ENCODE data around the gene ELOVL5.
"Not testable (repeated sequence)": the region's sequence is repeated elsewhere in the genome, so short reads cannot be mapped to it uniquely, and the experiment has no call there.

The ELOVL5 gene

GRCh38 chr6:53359095-53359842 is 10.5 kb upstream of the ELOVL5 start:
- peak; percentile 88 for DNase-seq (ENCODE audit: low spot score)

DNA sequence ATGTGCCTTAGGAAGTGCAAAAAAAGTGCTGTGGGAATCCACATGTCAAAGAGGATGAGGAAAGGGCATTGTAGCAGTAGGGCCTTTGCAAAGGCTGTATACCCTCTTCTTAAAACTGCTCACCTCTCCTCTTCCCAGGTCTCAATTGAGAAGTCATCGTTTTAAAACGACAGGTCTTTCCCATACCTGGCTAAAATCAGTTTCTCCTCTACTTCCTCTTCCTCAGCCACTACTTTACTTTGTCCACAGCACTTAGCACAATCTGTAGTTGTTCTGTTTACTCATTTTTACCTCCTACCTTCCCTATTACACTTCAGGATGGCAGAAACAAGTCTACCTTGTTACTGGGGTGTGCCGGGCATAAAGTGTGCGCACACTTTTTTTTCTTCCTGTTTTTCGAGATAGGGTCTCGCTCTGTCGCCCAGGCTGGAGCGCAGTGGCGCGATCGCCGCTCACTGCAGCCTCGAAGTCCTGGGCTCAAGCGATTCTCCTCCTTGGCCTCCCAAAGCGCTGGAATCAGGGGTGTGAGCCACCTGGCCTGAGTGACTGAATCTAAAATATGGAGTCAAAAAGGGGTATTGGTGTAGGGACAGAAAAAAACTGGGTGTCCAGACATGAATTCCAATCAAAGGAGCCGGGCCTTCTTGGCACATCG is 9.8 kb upstream of the ELOVL5 start:
- DNase-seq (ENCODE audit: low spot score) = no peak

DNA sequence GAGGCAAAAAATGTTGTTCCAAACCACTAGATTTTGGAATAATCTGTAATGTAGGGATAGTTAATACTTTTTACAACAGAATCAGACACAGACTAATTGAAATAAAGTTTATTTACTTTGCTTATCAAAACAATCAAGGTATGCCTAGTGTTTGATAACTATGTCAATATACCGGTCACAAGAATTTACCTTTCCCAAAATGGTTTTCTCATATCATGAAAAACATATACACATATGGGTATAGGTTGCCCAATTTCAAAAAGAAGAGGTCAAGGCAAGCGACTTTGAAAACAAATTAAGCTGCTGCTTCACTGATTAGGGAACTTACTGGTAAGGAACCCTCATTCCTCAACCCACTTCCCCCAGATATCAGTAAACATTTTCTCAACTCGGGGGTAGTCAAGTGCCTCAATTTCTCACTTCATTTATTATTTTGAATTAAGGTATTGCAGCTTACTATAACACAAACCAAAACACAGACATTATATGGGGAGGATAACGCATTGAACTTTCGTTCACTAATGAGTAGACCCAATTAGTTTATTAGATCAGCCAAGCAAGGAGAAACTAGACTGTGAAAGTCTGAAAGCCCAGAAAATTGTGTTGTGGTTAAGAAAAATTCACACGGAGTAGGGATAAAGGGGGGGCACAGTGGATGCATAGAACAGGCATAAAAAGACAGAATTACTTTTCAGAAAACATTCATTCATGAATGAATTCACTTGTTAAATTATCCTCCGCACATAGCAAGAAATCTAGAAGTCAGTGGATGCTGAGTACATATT is 9.0 kb upstream of the ELOVL5 start:
- DNase-seq (ENCODE audit: low spot score) = no peak

DNA sequence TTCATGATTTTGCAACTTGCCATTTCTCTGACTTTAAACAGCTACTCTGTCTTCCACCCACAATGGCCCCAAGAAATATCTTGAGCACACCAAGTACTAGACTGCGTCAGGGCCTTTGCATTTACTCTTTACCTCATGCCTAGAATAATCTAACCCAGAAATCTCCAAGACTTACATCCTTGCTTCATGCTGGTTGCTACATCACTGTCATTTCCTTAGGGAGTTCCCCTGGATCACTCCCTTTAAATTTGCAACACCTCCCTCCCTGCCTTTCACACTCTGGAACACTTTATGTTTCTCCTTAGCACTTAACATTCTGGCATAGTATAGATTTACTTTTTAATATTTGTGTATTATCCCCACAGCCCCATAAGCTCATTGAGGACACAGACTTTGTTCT is 4.9 kb upstream of the ELOVL5 start:
- no peak for DNase-seq (ENCODE audit: low spot score)

DNA sequence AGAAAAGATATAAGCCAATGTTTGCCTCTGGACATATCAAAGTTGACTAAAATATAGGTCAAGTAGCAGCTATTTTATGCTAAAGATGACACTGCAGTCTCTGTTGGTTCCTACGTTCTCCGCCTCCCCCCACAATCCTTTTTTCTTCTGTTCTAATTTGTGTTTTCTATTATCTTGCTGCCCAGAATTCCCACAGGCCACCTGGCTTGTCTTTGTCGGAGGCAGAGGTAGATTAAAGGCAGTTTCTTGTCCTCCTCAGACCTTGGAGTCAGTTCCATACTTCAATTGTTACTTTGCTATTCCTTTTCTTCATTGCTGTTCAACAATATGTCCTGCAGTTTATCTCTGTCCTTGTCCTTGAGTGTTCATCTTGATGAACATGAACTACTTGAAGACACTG is 3.6 kb upstream of the ELOVL5 start:
- no peak for DNase-seq (ENCODE audit: low spot score)

GRCh38 chr6:53349209-53349693 is 501 bp upstream of the ELOVL5 start:
- no peak for DNase-seq (ENCODE audit: low spot score)

DNA sequence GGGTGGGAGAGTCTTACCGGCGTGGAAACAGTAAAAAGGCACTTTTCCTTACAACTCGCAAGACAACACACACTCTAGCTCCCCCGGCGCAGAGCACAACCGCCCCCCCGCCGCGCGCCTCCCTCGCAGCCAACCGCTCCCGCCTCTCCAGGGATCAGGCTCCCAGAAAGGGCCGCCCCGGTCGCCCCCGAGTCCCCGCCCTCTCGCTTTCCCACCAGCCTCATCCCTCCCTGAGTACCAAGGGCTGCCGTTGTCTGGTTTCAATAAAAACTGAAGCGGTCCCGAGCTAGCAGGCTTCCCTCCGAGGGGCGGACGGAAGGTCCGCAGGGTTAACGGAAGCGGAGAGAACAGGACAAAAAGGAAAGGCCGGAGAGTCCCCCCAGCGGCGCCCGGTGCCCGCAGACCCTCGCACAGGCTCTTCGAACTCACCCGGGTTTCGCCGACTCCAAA is 804 bp downstream of the ELOVL5 start:
- peak; percentile 20 for DNase-seq (ENCODE audit: low spot score)

- DNase-seq (ENCODE audit: low spot score) = no peak
Measured at GRCh38 chr6:53347250-53347920, 1.4 kb downstream of the ELOVL5 start.

- not testable (repeated sequence) for DNase-seq (ENCODE audit: low spot score)
Measured at GRCh38 chr6:53346049-53346448, 2.7 kb downstream of the ELOVL5 start.

- no peak for DNase-seq (ENCODE audit: low spot score)
Measured at GRCh38 chr6:53344969-53345368, 3.8 kb downstream of the ELOVL5 start.

GRCh38 chr6:53343092-53343491 is 5.7 kb downstream of the ELOVL5 start:
- no peak for DNase-seq (ENCODE audit: low spot score)

DNA sequence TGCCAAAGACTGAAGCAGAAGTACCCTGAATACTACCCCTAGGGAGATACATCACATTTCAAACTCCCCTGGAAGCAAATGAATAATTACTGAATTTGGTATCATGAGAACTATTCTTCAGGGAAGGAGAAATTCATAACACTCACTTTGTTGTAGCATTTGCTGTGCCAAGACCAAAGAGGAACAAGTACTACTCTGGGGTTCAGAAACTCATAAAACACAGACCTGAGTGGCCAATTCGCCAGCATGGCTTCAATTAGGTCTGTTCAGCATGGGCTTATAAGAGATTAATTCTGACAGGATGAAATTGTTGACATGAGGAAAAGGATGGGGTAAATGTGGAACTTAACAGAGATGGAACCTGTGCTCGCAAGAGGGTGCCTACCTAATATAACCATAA is 6.5 kb downstream of the ELOVL5 start:
- no peak for DNase-seq (ENCODE audit: low spot score)

DNA sequence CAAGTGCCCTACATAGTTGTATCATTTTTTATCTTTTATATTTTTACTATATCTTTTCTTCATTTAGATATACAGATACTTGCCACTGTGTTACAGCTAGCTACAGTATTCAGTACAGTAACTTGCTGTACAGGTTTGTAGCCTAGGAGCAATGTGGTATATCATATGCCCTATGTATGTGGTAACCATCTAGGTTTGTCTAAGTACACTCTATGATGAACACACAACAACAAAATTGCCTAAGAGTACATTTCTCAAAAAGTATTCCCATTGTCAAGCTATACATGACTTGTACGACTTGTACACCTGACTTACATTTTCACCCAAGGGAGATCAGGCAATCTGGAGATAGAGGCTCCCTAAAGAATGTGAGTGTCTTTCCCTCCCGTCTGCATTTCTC is 8.2 kb downstream of the ELOVL5 start:
- DNase-seq (ENCODE audit: low spot score) = no peak

GRCh38 chr6:53339424-53339823 is 9.3 kb downstream of the ELOVL5 start:
- DNase-seq (ENCODE audit: low spot score) = no peak

DNA sequence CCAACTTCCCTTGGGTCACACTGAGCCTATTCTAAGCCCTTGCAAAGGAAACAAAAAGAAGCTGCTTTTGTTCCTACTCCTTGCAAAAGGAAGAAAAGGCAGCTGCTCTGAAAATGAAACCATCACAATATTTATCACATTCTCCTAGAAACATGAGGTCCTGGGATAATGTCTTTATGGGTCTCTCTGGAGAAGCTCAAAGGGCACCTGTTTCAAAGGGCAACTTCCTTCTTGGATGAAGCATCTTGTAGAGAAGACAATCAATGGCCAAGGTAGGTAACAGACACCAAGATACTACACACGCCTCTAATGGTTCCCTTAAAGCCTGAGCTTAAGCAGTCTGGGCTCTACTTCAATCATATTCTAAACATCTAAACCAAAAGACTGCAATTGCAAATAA is 10.4 kb downstream of the ELOVL5 start:
- no peak for DNase-seq (ENCODE audit: low spot score)

GRCh38 chr6:53336070-53336469 is 12.7 kb downstream of the ELOVL5 start:
- DNase-seq (ENCODE audit: low spot score) = no peak

- peak; percentile 32 for DNase-seq (ENCODE audit: low spot score)
Measured at GRCh38 chr6:53335224-53335994, 13.3 kb downstream of the ELOVL5 start.

DNA sequence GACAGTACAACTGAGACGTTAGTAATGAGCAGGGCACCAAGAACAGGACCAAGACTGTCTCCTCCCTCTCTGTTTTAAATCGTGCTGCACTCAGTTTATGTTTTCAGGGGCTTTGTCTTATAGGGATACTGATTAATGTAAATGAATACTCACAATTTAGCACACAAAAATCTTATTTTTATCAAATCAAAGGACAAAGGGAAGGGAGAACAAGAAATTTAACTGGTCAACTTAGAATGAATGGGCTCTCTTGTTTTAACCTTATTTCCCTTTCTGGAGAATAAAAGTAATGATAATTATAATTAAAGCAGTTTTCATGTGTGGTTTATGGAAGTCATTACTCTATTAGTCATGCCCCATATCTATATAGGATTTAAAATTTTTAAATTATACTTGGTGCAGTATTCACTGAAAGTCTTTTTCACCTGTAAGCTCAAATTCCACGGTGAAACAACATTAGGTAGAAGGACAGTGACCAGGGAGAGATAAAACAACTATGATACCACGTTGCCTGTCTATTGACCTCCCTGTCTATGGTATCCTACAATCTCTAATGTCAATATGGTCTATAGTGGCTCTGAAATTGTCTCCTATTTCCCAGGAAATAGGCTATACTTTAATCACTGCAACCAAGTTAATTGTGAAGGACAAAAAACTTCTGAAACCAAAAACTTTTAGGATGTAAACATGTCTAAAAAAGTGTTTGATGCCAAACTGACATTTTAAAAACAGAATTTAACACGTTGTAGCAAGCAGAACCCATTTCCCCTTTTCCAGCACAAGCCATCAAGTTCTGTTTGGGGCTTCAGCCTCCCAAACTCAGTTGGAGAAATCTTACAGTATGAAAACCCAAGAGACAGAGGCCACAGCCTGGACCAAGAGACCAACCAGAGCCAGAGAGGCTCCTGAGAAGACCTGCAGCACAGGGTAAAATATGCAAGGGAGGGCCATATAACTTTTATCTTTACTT is 15.0 kb downstream of the ELOVL5 start:
- DNase-seq (ENCODE audit: low spot score) = no peak

GRCh38 chr6:53331678-53332077 is 17.1 kb downstream of the ELOVL5 start:
- DNase-seq (ENCODE audit: low spot score) = no peak

- DNase-seq (ENCODE audit: low spot score) = no peak
Measured at GRCh38 chr6:53330137-53330536, 18.6 kb downstream of the ELOVL5 start.
